ENCODE measurements around the gene NXPH1. TPM values are rescaled to one million over a fixed set of nuclear protein-coding genes. Genes with fewer than 3 reads are reported as not detected.

Gene NXPH1
- polyA plus RNA-seq, 3 donors = 0.06 to 0.21 (median 0.12) TPM

GRCh38 chr7:8566016-8566415 is 132.6 kb downstream of the NXPH1 start:
- no peak for DNase-seq (ENCODE audit: extremely low read depth in 1 of 11, low read depth in 9 of 11, low spot score in 4 of 11)

- DNase-seq (ENCODE audit: extremely low read depth in 1 of 11, low read depth in 9 of 11, low spot score in 4 of 11) = no peak
These were observed 134.2 kb downstream of the NXPH1 start for GRCh38 chr7:8567626-8568025.

- DNase-seq (ENCODE audit: extremely low read depth in 1 of 11, low read depth in 9 of 11, low spot score in 4 of 11) = no peak
These were observed 146.3 kb downstream of the NXPH1 start for GRCh38 chr7:8579661-8580194.

- no peak for DNase-seq (ENCODE audit: extremely low read depth in 1 of 11, low read depth in 9 of 11, low spot score in 4 of 11)
These were observed 148.4 kb downstream of the NXPH1 start for GRCh38 chr7:8581842-8582241.

- DNase-seq (ENCODE audit: extremely low read depth in 1 of 11, low read depth in 9 of 11, low spot score in 4 of 11) = no peak
These were observed 149.3 kb downstream of the NXPH1 start for GRCh38 chr7:8582728-8583127.

GRCh38 chr7:8585591-8585990 is 152.2 kb downstream of the NXPH1 start:
- DNase-seq (ENCODE audit: extremely low read depth in 1 of 11, low read depth in 9 of 11, low spot score in 4 of 11) = no peak

- no peak for DNase-seq (ENCODE audit: extremely low read depth in 1 of 11, low read depth in 9 of 11, low spot score in 4 of 11)
These were observed 156.8 kb downstream of the NXPH1 start for GRCh38 chr7:8590225-8590624.

- no peak for DNase-seq (ENCODE audit: extremely low read depth in 1 of 11, low read depth in 9 of 11, low spot score in 4 of 11)
These were observed 157.4 kb downstream of the NXPH1 start for GRCh38 chr7:8590791-8591190.

- no peak for DNase-seq (ENCODE audit: extremely low read depth in 1 of 11, low read depth in 9 of 11, low spot score in 4 of 11)
These were observed 157.9 kb downstream of the NXPH1 start for GRCh38 chr7:8591289-8591688.

- no peak for DNase-seq (ENCODE audit: extremely low read depth in 1 of 11, low read depth in 9 of 11, low spot score in 4 of 11)
These were observed 158.8 kb downstream of the NXPH1 start for GRCh38 chr7:8592167-8592566.

GRCh38 chr7:8594115-8594514 is 160.7 kb downstream of the NXPH1 start:
- DNase-seq (ENCODE audit: extremely low read depth in 1 of 11, low read depth in 9 of 11, low spot score in 4 of 11) = peak in 2 of 11 donors; percentile 16 to 34

GRCh38 chr7:8597565-8597964 is 164.2 kb downstream of the NXPH1 start:
- no peak for DNase-seq (ENCODE audit: extremely low read depth in 1 of 11, low read depth in 9 of 11, low spot score in 4 of 11)

- DNase-seq (ENCODE audit: extremely low read depth in 1 of 11, low read depth in 9 of 11, low spot score in 4 of 11) = no peak
These were observed 167.7 kb downstream of the NXPH1 start for GRCh38 chr7:8601121-8601520.

- DNase-seq (ENCODE audit: extremely low read depth in 1 of 11, low read depth in 9 of 11, low spot score in 4 of 11) = no peak
These were observed 171.8 kb downstream of the NXPH1 start for GRCh38 chr7:8605221-8605620.

GRCh38 chr7:8612584-8612983 is 179.2 kb downstream of the NXPH1 start:
- DNase-seq (ENCODE audit: extremely low read depth in 1 of 11, low read depth in 9 of 11, low spot score in 4 of 11) = no peak

- DNase-seq (ENCODE audit: extremely low read depth in 1 of 11, low read depth in 9 of 11, low spot score in 4 of 11) = no peak
These were observed 179.8 kb downstream of the NXPH1 start for GRCh38 chr7:8613191-8613590.

- no peak for DNase-seq (ENCODE audit: extremely low read depth in 1 of 11, low read depth in 9 of 11, low spot score in 4 of 11)
These were observed 181.6 kb downstream of the NXPH1 start for GRCh38 chr7:8615019-8615418.

- DNase-seq (ENCODE audit: extremely low read depth in 1 of 11, low read depth in 9 of 11, low spot score in 4 of 11) = no peak
These were observed 185.1 kb downstream of the NXPH1 start for GRCh38 chr7:8618441-8619070.

- no peak for DNase-seq (ENCODE audit: extremely low read depth in 1 of 11, low read depth in 9 of 11, low spot score in 4 of 11)
These were observed 186.8 kb downstream of the NXPH1 start for GRCh38 chr7:8620169-8620568.

GRCh38 chr7:8625612-8626011 is 192.2 kb downstream of the NXPH1 start:
- no peak for DNase-seq (ENCODE audit: extremely low read depth in 1 of 11, low read depth in 9 of 11, low spot score in 4 of 11)

GRCh38 chr7:8627325-8627724 is 193.9 kb downstream of the NXPH1 start:
- peak in 1 of 11 donors; percentile 3 for DNase-seq (ENCODE audit: extremely low read depth in 1 of 11, low read depth in 9 of 11, low spot score in 4 of 11)

Measured in renal cortex interstitium (tissue), 11 donors.